PC-9 (cell line): ENCODE results near the gene NPVF. TPM values are rescaled to one million over a fixed set of nuclear protein-coding genes. Genes with fewer than 3 reads are reported as not detected.

Source experiments
- BruUV-seq: library from RNA; stranded (reverse); fragments of 400-500 nt; replicated peaks from 2 replicates; lab custom pipeline; 2021; lab: Mats Ljungman, UMichigan
- CTCF ChIA-PET: fragments of 300-600 bp; sonication (Branson Sonifier 250); formaldehyde crosslinking; loops from one replicate; lab custom pipeline; 2022; ENCODE audit warnings: antibody characterized with exemption; lab: Charles Lee
- POLR2A ChIA-PET: fragments of 300-600 bp; sonication (Branson Sonifier 250); formaldehyde crosslinking; loops from one replicate; lab custom pipeline; 2022; ENCODE audit warnings: antibody characterized with exemption; ENCODE audit not compliant: unreplicated experiment; lab: Charles Lee
- DNase-seq, 2 experiments: peaks; one replicate each; pipeline versions ENCODE4 v3.0.0 to v3.0.0-alpha.2; 2015 to 2022; ENCODE audit warnings: mixed read lengths in 1 of 2
- H2AFZ ChIP-seq: fragments of 200-600 bp; sonication (generic); 2 replicates; pipeline ENCODE4 v1.8.1; 2017; ENCODE audit warnings: antibody characterized with exemption
- H3F3A ChIP-seq: fragments of 200-600 bp; sonication (generic); 2 replicates; pipeline ENCODE4 v1.8.1; 2017; ENCODE audit warnings: antibody characterized with exemption, mild to moderate bottlenecking, low read depth; ENCODE audit not compliant: insufficient read depth
- H3K27ac ChIP-seq: fragments of 200-600 bp; sonication (generic); 2 replicates; pipeline ENCODE4 v1.6.1; 2016; ENCODE audit warnings: mixed run types
- H3K27me3 ChIP-seq: fragments of 200-600 bp; sonication (generic); 2 replicates; pipeline ENCODE4 v1.6.1; 2016; ENCODE audit warnings: low read depth, mixed run types; ENCODE audit not compliant: insufficient read depth
- H3K36me3 ChIP-seq: fragments of 200-600 bp; sonication (generic); 2 replicates; pipeline ENCODE4 v1.6.1; 2016; ENCODE audit warnings: low read depth, mixed run types
- H3K4me1 ChIP-seq: fragments of 200-600 bp; sonication (generic); replicated peaks from 2 replicates; pipeline ENCODE4 v1.6.1; 2016; ENCODE audit warnings: mixed run types; ENCODE audit not compliant: insufficient read depth
- H3K4me2 ChIP-seq: fragments of 200-600 bp; sonication (generic); 2 replicates; pipeline ENCODE4 v1.6.1; 2017; ENCODE audit warnings: mixed run types
- H3K4me3 ChIP-seq: fragments of 200-600 bp; sonication (generic); 2 replicates; pipeline ENCODE4 v1.6.1; 2016; ENCODE audit warnings: mixed run types
- H3K79me2 ChIP-seq: fragments of 200-600 bp; sonication (generic); 2 replicates; pipeline ENCODE4 v1.6.1; 2017; ENCODE audit warnings: low read depth, mixed run types
- H3K9me2 ChIP-seq: fragments of 200-600 bp; sonication (generic); 2 replicates; pipeline ENCODE4 v1.8.1; 2017; ENCODE audit warnings: mild to moderate bottlenecking; ENCODE audit not compliant: insufficient read depth
- H3K9me3 ChIP-seq: fragments of 200-600 bp; sonication (generic); 2 replicates; pipeline ENCODE4 v1.8.1; 2016; ENCODE audit warnings: low read depth; ENCODE audit not compliant: insufficient read depth
- H4K20me1 ChIP-seq: fragments of 200-600 bp; sonication (generic); 2 replicates; pipeline ENCODE4 v1.8.1; 2017; ENCODE audit not compliant: insufficient read depth
- CTCF ChIP-seq: fragments of 200-600 bp; sonication (generic); conservative IDR thresholded peaks from 2 replicates; pipeline ENCODE4 v1.6.1; 2017; ENCODE audit warnings: mixed run types, antibody characterized with exemption, mild to moderate bottlenecking, moderate library complexity
- EZH2 ChIP-seq: fragments of 200-600 bp; sonication (generic); IDR thresholded peaks from 2 replicates; pipeline ENCODE4 v1.8.0; 2017; ENCODE audit warnings: antibody characterized with exemption, low read depth
- intact Hi-C: fragments of 100-400 bp; cut with micrococcal nuclease; formaldehyde crosslinking; loops from one replicate; pipeline ENCODE4 v1.10.0; 2022; ENCODE audit not compliant: unreplicated experiment
- total RNA-seq: library from RNA; stranded (reverse); gene quantifications from 2 replicates; pipeline ENCODE4 v1.2.3, GENCODE V29; 2021

The NPVF gene
- total RNA-seq, 1 experiment from 2014 or later, result not detected

GRCh38 chr7:25187932-25188331 lies 40.4 kb downstream of the NPVF start:
- DNase-seq, result no peak
- intact Hi-C loops, result no loop called here
- no peaks in the 10 kb centered on the region for H3F3A ChIP-seq
- POLR2A ChIA-PET, result no interaction called here
- TF ChIP-seq CTCF, result no peak
- no peak for TF ChIP-seq EZH2
- H3K4me2 ChIP-seq, result no peak overlapping the region
- H3K79me2 ChIP-seq, result no peaks in the 10 kb centered on the region
- no peaks in the 10 kb centered on the region for H3K36me3 ChIP-seq
- no peak overlapping the region for H3K4me3 ChIP-seq
- H3K27me3 ChIP-seq, result peaks cover 30% of the 10 kb centered on the region
- CTCF ChIA-PET, result no interaction called here
- BruUV-seq, result no TSS peak
- H3K4me1 ChIP-seq, result 0 out of 2 replicates have a peak, but pooled peaks cover 3% of the 10 kb centered on the region
- no peaks in the 10 kb centered on the region for H4K20me1 ChIP-seq
- no peak overlapping the region for H3K27ac ChIP-seq
- H3K9me3 ChIP-seq, result no peaks in the 10 kb centered on the region
- no peaks in the 10 kb centered on the region for H3K9me2 ChIP-seq
- 0 out of 2 replicates have a peak overlapping the region, but pooled peaks have one; percentile 31 for H2AFZ ChIP-seq

- H3K4me1 ChIP-seq, result no peaks in the 10 kb centered on the region
- no peaks in the 10 kb centered on the region for H3K79me2 ChIP-seq
- H3K9me3 ChIP-seq, result no peaks in the 10 kb centered on the region
- H3F3A ChIP-seq, result no peaks in the 10 kb centered on the region
- BruUV-seq, result no TSS peak
- no peak overlapping the region for H3K4me2 ChIP-seq
- ChIA-PET CTCF (no interaction called here), POLR2A (no interaction called here)
- intact Hi-C loops, result no loop called here
- H2AFZ ChIP-seq, result no peak overlapping the region
- TF ChIP-seq EZH2 (no peak), CTCF (no peak)
- H3K9me2 ChIP-seq, result no peaks in the 10 kb centered on the region
- H3K4me3 ChIP-seq, result no peak overlapping the region
- DNase-seq, result no peak
- H3K36me3 ChIP-seq, result no peaks in the 10 kb centered on the region
- peaks cover 44% of the 10 kb centered on the region for H3K27me3 ChIP-seq
- H4K20me1 ChIP-seq, result no peaks in the 10 kb centered on the region
- no peak overlapping the region for H3K27ac ChIP-seq
These were observed 41.9 kb downstream of the NPVF start for GRCh38 chr7:25186436-25186835.

GRCh38 chr7:25181532-25181931 lies 46.8 kb downstream of the NPVF start:
- CTCF ChIA-PET, result no interaction called here

More at GRCh38 chr7:25181532-25181931, 46.8 kb downstream of the NPVF start:
- Histone ChIP-seq H3F3A (no peaks in the 10 kb centered on the region), H3K4me3 (no peak overlapping the region), H3K9me2 (no peaks in the 10 kb centered on the region), H3K4me2 (no peak overlapping the region), H3K27me3 (peaks cover 47% of the 10 kb centered on the region), H3K4me1 (no peaks in the 10 kb centered on the region), H4K20me1 (no peaks in the 10 kb centered on the region), H3K9me3 (no peaks in the 10 kb centered on the region), H3K79me2 (no peaks in the 10 kb centered on the region), H2AFZ (no peak overlapping the region), H3K36me3 (no peaks in the 10 kb centered on the region), H3K27ac (no peak overlapping the region)
- no TSS peak for BruUV-seq
- TF ChIP-seq CTCF (no peak), EZH2 (no peak)
- intact Hi-C loops, result no loop called here
- no peak for DNase-seq
- POLR2A ChIA-PET, result no interaction called here
